NCI-H1092 (cell line): Measurements from ENCODE around the gene MSTN.
"Not testable (repeated sequence)": the region's sequence is repeated elsewhere in the genome, so short reads cannot be mapped to it uniquely, and the experiment has no call there.

Source experiments
- DNase-seq: peaks from one replicate; lab custom pipeline; 2025; lab: John Stamatoyannopoulos, UW

Gene MSTN

GRCh38 chr2:190063624-190064023 is 1.1 kb upstream of the MSTN start:
- DNase-seq = no peak

GRCh38 chr2:190062053-190062452 is 476 bp downstream of the MSTN start:
- no peak for DNase-seq

- DNase-seq = no peak
Measured at GRCh38 chr2:190060626-190061025, 1.9 kb downstream of the MSTN start.

GRCh38 chr2:190060019-190060418 is 2.5 kb downstream of the MSTN start:
- DNase-seq = no peak

- DNase-seq = no peak
Measured at GRCh38 chr2:190053426-190053825, 9.1 kb downstream of the MSTN start.

GRCh38 chr2:190052307-190052706 is 10.2 kb downstream of the MSTN start:
- DNase-seq = no peak

GRCh38 chr2:190051223-190051622 is 11.3 kb downstream of the MSTN start:
- no peak for DNase-seq

GRCh38 chr2:190050001-190050400 is 12.5 kb downstream of the MSTN start:
- no peak for DNase-seq

GRCh38 chr2:190044866-190045265 is 17.7 kb downstream of the MSTN start:
- DNase-seq = no peak

- DNase-seq = no peak
Measured at GRCh38 chr2:190043441-190043840, 19.1 kb downstream of the MSTN start.

GRCh38 chr2:190036071-190036470 is 26.5 kb downstream of the MSTN start:
- no peak for DNase-seq

GRCh38 chr2:190034417-190034816 is 28.1 kb downstream of the MSTN start:
- not testable (repeated sequence) for DNase-seq

GRCh38 chr2:190031969-190032618 is 30.4 kb downstream of the MSTN start:
- DNase-seq = no peak

- DNase-seq = no peak
Measured at GRCh38 chr2:190023860-190024259, 38.7 kb downstream of the MSTN start.

- DNase-seq = no peak
Measured at GRCh38 chr2:190020720-190021119, 41.8 kb downstream of the MSTN start.

- DNase-seq = no peak
Measured at GRCh38 chr2:190017837-190018236, 44.7 kb downstream of the MSTN start.

- not testable (repeated sequence) for DNase-seq
Measured at GRCh38 chr2:190015969-190016368, 46.6 kb downstream of the MSTN start.
